ENCODE results near the gene MANBA.

- no peak for TF ChIP-seq POLR2A (IDR thresholded peaks at IDR 0.05)
- TF ChIP-seq, protein P1, sequence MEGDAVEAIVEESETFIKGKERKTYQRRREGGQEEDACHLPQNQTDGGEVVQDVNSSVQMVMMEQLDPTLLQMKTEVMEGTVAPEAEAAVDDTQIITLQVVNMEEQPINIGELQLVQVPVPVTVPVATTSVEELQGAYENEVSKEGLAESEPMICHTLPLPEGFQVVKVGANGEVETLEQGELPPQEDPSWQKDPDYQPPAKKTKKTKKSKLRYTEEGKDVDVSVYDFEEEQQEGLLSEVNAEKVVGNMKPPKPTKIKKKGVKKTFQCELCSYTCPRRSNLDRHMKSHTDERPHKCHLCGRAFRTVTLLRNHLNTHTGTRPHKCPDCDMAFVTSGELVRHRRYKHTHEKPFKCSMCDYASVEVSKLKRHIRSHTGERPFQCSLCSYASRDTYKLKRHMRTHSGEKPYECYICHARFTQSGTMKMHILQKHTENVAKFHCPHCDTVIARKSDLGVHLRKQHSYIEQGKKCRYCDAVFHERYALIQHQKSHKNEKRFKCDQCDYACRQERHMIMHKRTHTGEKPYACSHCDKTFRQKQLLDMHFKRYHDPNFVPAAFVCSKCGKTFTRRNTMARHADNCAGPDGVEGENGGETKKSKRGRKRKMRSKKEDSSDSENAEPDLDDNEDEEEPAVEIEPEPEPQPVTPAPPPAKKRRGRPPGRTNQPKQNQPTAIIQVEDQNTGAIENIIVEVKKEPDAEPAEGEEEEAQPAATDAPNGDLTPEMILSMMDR (IDR thresholded peaks at IDR 0.05 in 4 of 5, conservative IDR thresholded peaks at IDR 0.05 in 1 of 5): no peak
Measured at GRCh38 chr4:102623622-102624021, 137.1 kb downstream of the MANBA start.
